ENCODE results near the gene GPC3.

GPC3 gene

DNA sequence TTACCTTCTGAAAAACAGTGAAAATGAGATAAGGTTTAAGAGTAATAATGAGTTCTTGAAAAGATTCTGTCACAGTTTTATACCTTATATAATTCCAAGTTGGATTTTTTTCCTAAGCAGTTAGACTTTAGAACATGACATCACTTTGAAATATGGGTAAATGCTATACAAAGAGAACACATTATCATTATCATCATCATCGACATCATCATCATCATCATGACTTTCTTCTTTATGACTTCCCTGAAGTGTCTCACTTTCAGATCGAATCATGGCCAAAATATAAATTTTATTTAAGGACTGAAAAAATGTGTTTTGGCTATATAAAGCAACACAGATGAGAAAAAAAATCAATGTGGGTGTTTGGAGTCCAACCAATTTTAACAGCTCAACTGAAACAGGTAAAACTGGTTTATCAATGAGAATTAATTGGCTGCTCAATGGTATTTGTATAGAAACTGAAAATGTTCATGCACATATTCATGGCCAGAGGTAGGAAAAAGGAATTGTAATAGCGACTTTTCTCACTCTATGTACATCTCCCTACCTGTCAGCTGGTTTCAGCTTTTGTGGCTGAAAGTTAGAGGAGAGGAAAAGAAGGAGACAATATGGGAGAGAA lies 327.0 kb downstream of the GPC3 start:
- no peaks in the 10 kb centered on the region for H3K9me3 ChIP-seq

GRCh38 chrX:133655275-133656265 lies 329.8 kb downstream of the GPC3 start:
- Histone ChIP-seq H3K9ac (no peak overlapping the region), H3K4me2 (no peak overlapping the region), H3K9me3 (no peaks in the 10 kb centered on the region), H3K36me3 (no peaks in the 10 kb centered on the region), H4K20me1 (no peaks in the 10 kb centered on the region), H3K4me1 (no peaks in the 10 kb centered on the region), H3K27ac (no peak overlapping the region), H3K4me3 (no peak overlapping the region), H3K27me3 (peaks cover 86% of the 10 kb centered on the region)
- no peak for TF ChIP-seq Cebpa-rat (IDR thresholded peaks at IDR 0.05)

More for the DNA sequence above, 327.0 kb downstream of the GPC3 start:
- Histone ChIP-seq H3K27ac (no peak overlapping the region), H3K4me2 (no peak overlapping the region), H3K4me3 (no peak overlapping the region), H4K20me1 (no peaks in the 10 kb centered on the region), H3K9ac (no peak overlapping the region), H3K36me3 (no peaks in the 10 kb centered on the region), H3K27me3 (peaks cover 87% of the 10 kb centered on the region), H3K4me1 (no peaks in the 10 kb centered on the region)
- TF ChIP-seq Cebpa-rat (IDR thresholded peaks at IDR 0.05), result no peak

DNA sequence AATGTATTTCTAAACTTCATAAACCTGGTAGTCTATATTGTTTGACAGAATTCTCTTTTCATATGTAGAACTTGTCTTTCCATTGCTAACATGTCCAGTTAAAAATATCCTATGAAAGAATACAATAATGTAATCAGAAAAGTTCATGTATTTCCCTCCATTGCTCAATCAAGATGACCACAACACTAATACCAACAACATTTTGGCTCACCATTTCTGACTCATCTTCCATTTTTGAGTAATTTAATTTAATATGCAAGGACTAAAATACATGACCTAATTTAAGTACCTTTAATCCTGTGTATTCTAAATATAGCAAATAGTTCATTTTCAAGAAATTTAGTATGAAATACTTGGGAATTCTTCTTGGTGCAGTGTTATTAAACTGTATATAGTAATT lies 330.6 kb downstream of the GPC3 start:
- no peak overlapping the region for H3K4me2 ChIP-seq
- no peak overlapping the region for H3K27ac ChIP-seq
- H3K9me3 ChIP-seq, result no peaks in the 10 kb centered on the region
- no peaks in the 10 kb centered on the region for H3K4me1 ChIP-seq
- H3K9ac ChIP-seq, result no peak overlapping the region
- H3K36me3 ChIP-seq, result no peaks in the 10 kb centered on the region
- H3K4me3 ChIP-seq, result no peak overlapping the region
- peaks cover 79% of the 10 kb centered on the region for H3K27me3 ChIP-seq
- H4K20me1 ChIP-seq, result no peaks in the 10 kb centered on the region
- no peak for TF ChIP-seq Cebpa-rat (IDR thresholded peaks at IDR 0.05)

DNA sequence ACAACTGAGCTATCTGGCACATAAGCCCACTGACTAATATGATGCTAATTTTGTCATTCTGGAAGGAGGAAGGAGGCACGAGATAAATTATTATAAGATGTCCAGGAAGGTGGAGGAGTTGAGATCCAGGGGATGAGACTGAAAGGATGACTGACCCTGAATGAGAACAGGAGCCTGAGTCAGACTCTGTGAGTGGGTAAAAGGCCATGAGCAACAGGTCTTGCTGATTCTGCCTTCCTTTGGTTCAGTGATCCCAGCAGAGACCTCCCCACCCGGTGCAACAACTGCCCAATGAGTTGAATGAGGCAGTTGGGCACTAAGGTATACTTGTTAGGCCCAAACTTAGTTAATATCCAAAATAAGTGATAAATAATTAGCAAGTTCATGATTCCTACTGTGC lies 332.0 kb downstream of the GPC3 start:
- H3K27me3 ChIP-seq, result peaks cover 77% of the 10 kb centered on the region
- no peaks in the 10 kb centered on the region for H3K36me3 ChIP-seq
- no peak overlapping the region for H3K4me2 ChIP-seq
- no peaks in the 10 kb centered on the region for H3K9me3 ChIP-seq
- H3K4me3 ChIP-seq, result no peak overlapping the region
- H3K4me1 ChIP-seq, result no peaks in the 10 kb centered on the region
- H4K20me1 ChIP-seq, result peaks cover under 1% of the 10 kb centered on the region; the same call in 1 of the 2 replicates
- H3K9ac ChIP-seq, result no peak overlapping the region
- H3K27ac ChIP-seq, result no peak overlapping the region
- no peak for TF ChIP-seq Cebpa-rat (IDR thresholded peaks at IDR 0.05)

GRCh38 chrX:133652185-133652584 lies 333.2 kb downstream of the GPC3 start:
- no peak overlapping the region for H3K27ac ChIP-seq
- no peak overlapping the region for H3K4me3 ChIP-seq
- TF ChIP-seq Cebpa-rat (IDR thresholded peaks at IDR 0.05), result no peak
- H3K9ac ChIP-seq, result no peak overlapping the region
- no peak overlapping the region for H3K4me2 ChIP-seq
- H3K4me1 ChIP-seq, result no peaks in the 10 kb centered on the region
- no peaks in the 10 kb centered on the region for H3K36me3 ChIP-seq
- peaks cover 9% of the 10 kb centered on the region; the same call in 1 of the 2 replicates for H4K20me1 ChIP-seq
- no peaks in the 10 kb centered on the region for H3K9me3 ChIP-seq
- H3K27me3 ChIP-seq, result peaks cover 77% of the 10 kb centered on the region

GRCh38 chrX:133650239-133650638 lies 335.2 kb downstream of the GPC3 start:
- TF ChIP-seq Cebpa-rat (IDR thresholded peaks at IDR 0.05), result no peak
- Histone ChIP-seq H3K9ac (no peak overlapping the region), H3K4me3 (no peak overlapping the region), H3K27ac (no peak overlapping the region), H3K27me3 (peaks cover 77% of the 10 kb centered on the region), H3K4me1 (no peaks in the 10 kb centered on the region), H3K9me3 (no peaks in the 10 kb centered on the region), H3K4me2 (no peak overlapping the region), H4K20me1 (peaks cover 14% of the 10 kb centered on the region; the same call in 1 of the 2 replicates), H3K36me3 (no peaks in the 10 kb centered on the region)

DNA sequence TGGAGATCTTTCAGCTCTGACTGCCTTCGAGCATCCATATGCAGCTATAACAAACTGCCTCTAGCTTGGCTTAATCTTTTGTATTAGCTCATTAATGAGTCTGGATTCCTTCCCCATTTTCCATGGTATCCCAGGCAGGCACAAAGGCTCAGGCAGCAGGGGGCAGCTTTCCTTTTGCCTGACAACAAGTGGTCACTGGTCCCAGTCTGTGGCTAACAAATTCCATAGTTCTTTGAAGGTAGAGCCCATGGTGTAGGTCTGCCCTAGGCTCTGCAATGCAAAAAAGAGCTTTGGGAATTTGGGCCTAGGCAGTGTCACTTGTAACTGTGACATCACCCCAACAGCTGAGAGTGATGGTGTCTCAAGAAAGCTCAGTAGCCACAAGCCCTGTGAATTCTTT lies 335.7 kb downstream of the GPC3 start:
- Histone ChIP-seq H3K36me3 (no peaks in the 10 kb centered on the region), H3K9ac (no peak overlapping the region), H3K27ac (no peak overlapping the region), H3K4me2 (no peak overlapping the region), H4K20me1 (peaks cover 14% of the 10 kb centered on the region; the same call in 1 of the 2 replicates), H3K4me1 (no peaks in the 10 kb centered on the region), H3K4me3 (no peak overlapping the region), H3K27me3 (peaks cover 82% of the 10 kb centered on the region), H3K9me3 (no peaks in the 10 kb centered on the region)
- no peak for TF ChIP-seq Cebpa-rat (IDR thresholded peaks at IDR 0.05)

GRCh38 chrX:133648594-133648993 lies 336.8 kb downstream of the GPC3 start:
- no peaks in the 10 kb centered on the region for H3K36me3 ChIP-seq
- H3K9ac ChIP-seq, result no peak overlapping the region
- no peaks in the 10 kb centered on the region for H3K4me1 ChIP-seq
- H3K27ac ChIP-seq, result no peak overlapping the region
- peaks cover 78% of the 10 kb centered on the region for H3K27me3 ChIP-seq
- H4K20me1 ChIP-seq, result peaks cover 14% of the 10 kb centered on the region; the same call in 1 of the 2 replicates
- H3K9me3 ChIP-seq, result no peaks in the 10 kb centered on the region
- TF ChIP-seq Cebpa-rat (IDR thresholded peaks at IDR 0.05), result no peak
- no peak overlapping the region for H3K4me2 ChIP-seq
- H3K4me3 ChIP-seq, result no peak overlapping the region

DNA sequence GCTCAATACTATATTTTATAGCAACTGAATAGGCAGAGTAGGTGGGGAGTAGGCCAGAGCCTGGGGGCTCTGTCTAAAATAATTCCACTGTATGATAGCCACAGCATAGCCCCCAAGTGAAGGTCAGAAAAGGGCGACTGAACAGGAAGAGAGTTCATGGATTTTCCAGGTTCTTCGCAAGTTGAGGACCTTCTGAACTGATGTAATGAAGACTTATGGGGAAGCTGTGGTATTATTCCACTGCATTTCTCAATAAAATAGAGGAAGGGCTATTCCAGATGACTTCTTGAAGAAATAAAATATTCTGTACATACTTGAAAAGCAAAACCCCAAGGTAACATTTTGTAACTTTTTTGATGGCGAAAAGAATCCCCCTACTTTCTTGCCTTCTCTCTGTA lies 338.7 kb downstream of the GPC3 start:
- H4K20me1 ChIP-seq, result peaks cover 14% of the 10 kb centered on the region; the same call in 1 of the 2 replicates
- no peak overlapping the region for H3K4me2 ChIP-seq
- H3K36me3 ChIP-seq, result no peaks in the 10 kb centered on the region
- H3K27ac ChIP-seq, result no peak overlapping the region
- no peak overlapping the region for H3K4me3 ChIP-seq
- H3K4me1 ChIP-seq, result no peaks in the 10 kb centered on the region
- peaks cover 72% of the 10 kb centered on the region for H3K27me3 ChIP-seq
- no peak for TF ChIP-seq Cebpa-rat (IDR thresholded peaks at IDR 0.05)
- H3K9me3 ChIP-seq, result no peaks in the 10 kb centered on the region
- H3K9ac ChIP-seq, result no peak overlapping the region

Data from BLaER1 (cell line).